Measurements from ENCODE around the gene TCFL5.
"Not testable (repeated sequence)": the region's sequence is repeated elsewhere in the genome, so short reads cannot be mapped to it uniquely, and the experiment has no call there.

The TCFL5 gene

GRCh38 chr20:62879275-62880146 lies 17.9 kb upstream of the TCFL5 start:
- DNase-seq (ENCODE audit: low spot score), result no peak

GRCh38 chr20:62878244-62879038 lies 16.8 kb upstream of the TCFL5 start:
- DNase-seq (ENCODE audit: low spot score), result no peak

GRCh38 chr20:62876902-62877816 lies 15.5 kb upstream of the TCFL5 start:
- DNase-seq (ENCODE audit: low spot score), result peak; percentile 85

GRCh38 chr20:62876501-62876901 lies 14.9 kb upstream of the TCFL5 start:
- no peak for DNase-seq (ENCODE audit: low spot score)

- peak; percentile 80 for DNase-seq (ENCODE audit: low spot score)
Observed at GRCh38 chr20:62875419-62876361, 14.1 kb upstream of the TCFL5 start.

GRCh38 chr20:62874964-62875344 lies 13.3 kb upstream of the TCFL5 start:
- no peak for DNase-seq (ENCODE audit: low spot score)

- DNase-seq (ENCODE audit: low spot score), result not testable (repeated sequence)
Observed at GRCh38 chr20:62873681-62874031, 12.0 kb upstream of the TCFL5 start.

- no peak for DNase-seq (ENCODE audit: low spot score)
Observed at GRCh38 chr20:62873280-62873679, 11.7 kb upstream of the TCFL5 start.

GRCh38 chr20:62872862-62873261 lies 11.2 kb upstream of the TCFL5 start:
- DNase-seq (ENCODE audit: low spot score), result no peak

- no peak for DNase-seq (ENCODE audit: low spot score)
Observed at GRCh38 chr20:62872184-62872847, 10.7 kb upstream of the TCFL5 start.

- no peak for DNase-seq (ENCODE audit: low spot score)
Observed at GRCh38 chr20:62864207-62864606, 2.6 kb upstream of the TCFL5 start.

GRCh38 chr20:62860924-62861691 lies 514 bp downstream of the TCFL5 start:
- no peak for DNase-seq (ENCODE audit: low spot score)

GRCh38 chr20:62860391-62860923 lies 1.2 kb downstream of the TCFL5 start:
- DNase-seq (ENCODE audit: low spot score), result no peak

GRCh38 chr20:62859721-62860120 lies 1.9 kb downstream of the TCFL5 start:
- no peak for DNase-seq (ENCODE audit: low spot score)

GRCh38 chr20:62858058-62858830 lies 3.4 kb downstream of the TCFL5 start:
- DNase-seq (ENCODE audit: low spot score), result no peak

GRCh38 chr20:62856931-62857619 lies 4.5 kb downstream of the TCFL5 start:
- DNase-seq (ENCODE audit: low spot score), result no peak

- no peak for DNase-seq (ENCODE audit: low spot score)
Observed at GRCh38 chr20:62855120-62855519, 6.5 kb downstream of the TCFL5 start.

- no peak for DNase-seq (ENCODE audit: low spot score)
Observed at GRCh38 chr20:62854121-62854520, 7.5 kb downstream of the TCFL5 start.
